ENCODE data around the gene NOC4L. TPM values are rescaled to one million over a fixed set of nuclear protein-coding genes. Genes with fewer than 3 reads are reported as not detected.
A peak's percentile ranks its signal among the peaks of the same experiment; 100 is the strongest.

Gene NOC4L
- total and polyA plus RNA-seq, 11 donors, result 7.9 to 21.1 (median 10.3) TPM

- H3K36me3 ChIP-seq, result no peaks in the 10 kb centered on the region
- H3K4me1 ChIP-seq, result no peaks in the 10 kb centered on the region
- no peaks in the 10 kb centered on the region for H3K9me3 ChIP-seq
- peaks cover 8 to 85% (median 18%) of the 10 kb centered on the region in 9 donors for H3K27me3 ChIP-seq
- intact Hi-C loops (cut with DNase I), result no loop called here
- TF ChIP-seq CTCF (IDR thresholded peaks at IDR 0.05) (no peak), POLR2A (IDR thresholded peaks at IDR 0.05) (no peak)
- no peak overlapping the region for H3K4me3 ChIP-seq
- H3K27ac ChIP-seq, result no peak overlapping the region
- 55 to 64% (median 58%) methylated on average over 14 to 19 of the region's 19 CpGs for WGBS, 4 donors
- ATAC-seq (no peak), DNase-seq (peak in 2 of 5 donors; percentile 15 to 50)
Measured at GRCh38 chr12:132176385-132176919, 32.2 kb downstream of the NOC4L start.

- ATAC-seq, result peak in 1 of 4 donors; percentile 20
- Histone ChIP-seq H3K9me3 (no peaks in the 10 kb centered on the region), H3K36me3 (no peaks in the 10 kb centered on the region), H3K4me3 (no peak overlapping the region), H3K27ac (no peak overlapping the region), H3K4me1 (no peaks in the 10 kb centered on the region), H3K27me3 (peaks cover 5 to 80% (median 16%) of the 10 kb centered on the region in 9 donors)
- WGBS, 4 donors, result 74 to 76% (median 75%) methylated on average over 24 to 25 of the region's 25 CpGs
- TF ChIP-seq CTCF (IDR thresholded peaks at IDR 0.05) (no peak), POLR2A (IDR thresholded peaks at IDR 0.05) (no peak)
- intact Hi-C loops (cut with DNase I), result no loop called here
- peak in 2 of 5 donors; percentile 13 to 54 for DNase-seq
Measured at GRCh38 chr12:132176920-132177551, 32.8 kb downstream of the NOC4L start.

GRCh38 chr12:132178316-132178715 lies 34.1 kb downstream of the NOC4L start:
- no peak for TF ChIP-seq CTCF (IDR thresholded peaks at IDR 0.05)
- TF ChIP-seq POLR2A (IDR thresholded peaks at IDR 0.05), result no peak
- peak in 2 of 5 donors; percentile 14 to 46 for DNase-seq
- H3K36me3 ChIP-seq, result no peaks in the 10 kb centered on the region
- peaks cover 5 to 67% (median 16%) of the 10 kb centered on the region in 9 donors for H3K27me3 ChIP-seq
- no peak overlapping the region for H3K27ac ChIP-seq
- peak overlapping the region in 1 of 12 donors; percentile 15 for H3K4me3 ChIP-seq
- 20 to 48% (median 28%) methylated on average over 8 of the region's 8 CpGs for WGBS, 4 donors
- no peak for ATAC-seq
- H3K9me3 ChIP-seq, result peaks cover 0 to 6% (median 0%) of the 10 kb centered on the region in 12 donors
- no peaks in the 10 kb centered on the region for H3K4me1 ChIP-seq
- intact Hi-C loops (cut with DNase I), result no loop called here

- WGBS, 4 donors, result 61 to 69% (median 65%) methylated on average over 34 to 39 of the region's 39 CpGs
- Histone ChIP-seq H3K27me3 (peaks cover 5 to 61% (median 16%) of the 10 kb centered on the region in 9 donors), H3K36me3 (no peaks in the 10 kb centered on the region), H3K4me1 (no peaks in the 10 kb centered on the region), H3K4me3 (no peak overlapping the region), H3K9me3 (peaks cover 0 to 6% (median 0%) of the 10 kb centered on the region in 12 donors), H3K27ac (no peak overlapping the region)
- intact Hi-C loops (cut with DNase I), result no loop called here
- TF ChIP-seq POLR2A (IDR thresholded peaks at IDR 0.05), result no peak
- no peak for TF ChIP-seq CTCF (IDR thresholded peaks at IDR 0.05)
- ATAC-seq (no peak), DNase-seq (peak in 2 of 5 donors; percentile 10 to 49)
Measured at GRCh38 chr12:132178801-132179401, 34.6 kb downstream of the NOC4L start.
